Brain microvascular endothelial cell (primary cell): ENCODE measurements around the gene PDE4D.
"Not testable (repeated sequence)": the region's sequence is repeated elsewhere in the genome, so short reads cannot be mapped to it uniquely, and the experiment has no call there.

Experiments used
- DNase-seq: peaks from one replicate; pipeline ENCODE4 v3.0.0-alpha.2; 2020
- H3K27ac ChIP-seq: fragments of 250-450 bp; sonication (Bioruptor Pico); 2 replicates; pipeline ENCODE4 v1.5.1; 2020; ENCODE audit warnings: mild to moderate bottlenecking, moderate library complexity
- H3K27me3 ChIP-seq: fragments of 250-450 bp; sonication (Bioruptor Pico); replicated peaks from 2 replicates; pipeline ENCODE4 v1.5.1; 2020; ENCODE audit warnings: mild to moderate bottlenecking
- H3K36me3 ChIP-seq: fragments of 250-450 bp; sonication (Bioruptor Pico); replicated peaks from 2 replicates; pipeline ENCODE4 v1.5.1; 2020; ENCODE audit warnings: mild to moderate bottlenecking
- H3K4me3 ChIP-seq: 2 replicates; pipeline ENCODE4 v1.5.1; 2011; ENCODE audit warnings: low read depth, mild to moderate bottlenecking, control low read depth, low read length, moderate library complexity
- in situ Hi-C: cut with HindIII; loops from 2 replicates; pipeline ENCODE4 v1.10.0; 2017; ENCODE audit warnings: low sequenced_read_pairs, low pct_ligation_motif_present
- TF ChIP-seq, protein P1 (sequence below): IDR thresholded peaks from 2 replicates; pipeline ENCODE4 v1.5.1; 2011; ENCODE audit warnings: low read depth, mild to moderate bottlenecking, moderate library complexity, low read length, control low read depth, inconsistent platforms; ENCODE audit errors: missing control alignments

The PDE4D gene

GRCh38 chr5:59755476-59755875 is 138.1 kb downstream of the PDE4D start:
- no peaks in the 10 kb centered on the region for H3K36me3 ChIP-seq
- TF ChIP-seq, protein P1, sequence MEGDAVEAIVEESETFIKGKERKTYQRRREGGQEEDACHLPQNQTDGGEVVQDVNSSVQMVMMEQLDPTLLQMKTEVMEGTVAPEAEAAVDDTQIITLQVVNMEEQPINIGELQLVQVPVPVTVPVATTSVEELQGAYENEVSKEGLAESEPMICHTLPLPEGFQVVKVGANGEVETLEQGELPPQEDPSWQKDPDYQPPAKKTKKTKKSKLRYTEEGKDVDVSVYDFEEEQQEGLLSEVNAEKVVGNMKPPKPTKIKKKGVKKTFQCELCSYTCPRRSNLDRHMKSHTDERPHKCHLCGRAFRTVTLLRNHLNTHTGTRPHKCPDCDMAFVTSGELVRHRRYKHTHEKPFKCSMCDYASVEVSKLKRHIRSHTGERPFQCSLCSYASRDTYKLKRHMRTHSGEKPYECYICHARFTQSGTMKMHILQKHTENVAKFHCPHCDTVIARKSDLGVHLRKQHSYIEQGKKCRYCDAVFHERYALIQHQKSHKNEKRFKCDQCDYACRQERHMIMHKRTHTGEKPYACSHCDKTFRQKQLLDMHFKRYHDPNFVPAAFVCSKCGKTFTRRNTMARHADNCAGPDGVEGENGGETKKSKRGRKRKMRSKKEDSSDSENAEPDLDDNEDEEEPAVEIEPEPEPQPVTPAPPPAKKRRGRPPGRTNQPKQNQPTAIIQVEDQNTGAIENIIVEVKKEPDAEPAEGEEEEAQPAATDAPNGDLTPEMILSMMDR: no peak
- H3K4me3 ChIP-seq: no peak overlapping the region
- no peak for DNase-seq
- no peak overlapping the region for H3K27ac ChIP-seq
- H3K27me3 ChIP-seq: no peaks in the 10 kb centered on the region
- in situ Hi-C loops: no loop called here

- Histone ChIP-seq H3K4me3 (no peak overlapping the region), H3K36me3 (no peaks in the 10 kb centered on the region), H3K27ac (no peak overlapping the region), H3K27me3 (no peaks in the 10 kb centered on the region)
- TF ChIP-seq, protein P1: no peak
- in situ Hi-C loops: no loop called here
- DNase-seq: no peak
Measured at GRCh38 chr5:59753599-59753998, 139.9 kb downstream of the PDE4D start.

DNA sequence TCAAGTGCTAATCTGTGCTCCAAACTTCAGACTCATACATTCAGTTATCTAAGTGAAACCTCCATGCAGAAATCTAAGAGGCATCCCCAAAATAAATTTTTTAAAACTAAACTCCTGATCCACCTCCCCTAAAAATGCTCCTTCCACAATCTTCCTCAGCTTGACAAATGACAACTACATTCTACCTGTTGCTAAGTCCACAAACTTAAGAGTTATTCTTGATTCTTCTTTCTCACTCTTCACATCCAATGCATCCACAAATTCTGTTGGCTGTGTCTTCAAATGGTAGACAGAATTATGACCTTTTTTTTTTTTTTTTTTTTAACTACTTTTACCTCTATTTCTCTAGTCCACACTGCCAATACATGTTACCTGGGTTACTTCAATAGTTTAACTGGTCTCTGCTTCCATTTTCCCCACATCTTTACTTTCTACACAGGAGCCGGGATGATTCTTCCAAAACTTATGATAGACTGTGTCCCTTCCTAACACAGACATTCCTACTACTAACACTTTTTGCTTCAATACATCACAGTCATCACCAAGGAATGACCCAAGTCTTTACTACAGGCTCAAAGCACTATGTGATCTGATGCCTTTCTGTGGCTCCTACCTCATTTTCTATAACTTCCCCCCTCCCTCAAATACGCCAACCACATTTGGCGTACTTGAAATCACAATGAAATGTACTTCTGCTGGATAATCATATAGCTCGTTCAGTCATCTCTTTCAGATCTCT is 143.6 kb downstream of the PDE4D start:
- no peak overlapping the region for H3K27ac ChIP-seq
- H3K27me3 ChIP-seq: no peaks in the 10 kb centered on the region
- TF ChIP-seq, protein P1: no peak
- no peak overlapping the region for H3K4me3 ChIP-seq
- H3K36me3 ChIP-seq: no peaks in the 10 kb centered on the region
- no peak for DNase-seq
- in situ Hi-C loops: no loop called here

- H3K27me3 ChIP-seq, DNase-seq, in situ Hi-C loops, H3K36me3 ChIP-seq, H3K27ac ChIP-seq, H3K4me3 ChIP-seq: not testable (repeated sequence)
Measured at GRCh38 chr5:59748036-59748663, 145.4 kb downstream of the PDE4D start.

DNA sequence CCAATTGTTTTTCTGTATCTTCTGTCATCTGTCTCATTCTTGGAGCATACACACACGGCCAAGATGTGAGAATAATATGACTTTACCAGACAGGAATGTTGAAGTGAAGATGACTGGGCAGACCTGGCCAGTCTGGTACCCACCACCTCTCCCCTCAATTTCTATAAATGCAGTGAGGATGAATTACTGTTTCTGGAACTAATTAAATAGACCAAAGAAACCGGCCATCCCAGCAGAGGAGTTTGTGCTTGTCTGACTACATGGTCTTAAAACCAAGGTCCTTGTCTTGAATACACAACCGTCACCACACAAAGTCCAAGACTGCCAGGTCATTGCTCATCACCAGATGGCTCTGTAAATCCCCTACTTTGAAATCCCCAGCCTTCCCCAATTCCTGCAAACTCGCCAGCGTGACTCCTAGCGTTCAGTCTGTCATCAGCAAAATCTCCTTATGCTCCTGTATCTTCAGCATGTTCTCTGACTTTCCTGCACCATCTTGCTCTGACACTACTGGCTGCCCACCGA is 147.2 kb downstream of the PDE4D start:
- peak; percentile 74 for DNase-seq
- in situ Hi-C loops: no loop called here
- Histone ChIP-seq H3K4me3 (no peak overlapping the region), H3K36me3 (no peaks in the 10 kb centered on the region), H3K27me3 (no peaks in the 10 kb centered on the region), H3K27ac (peak overlapping the region; percentile 95)
- TF ChIP-seq, protein P1: peak; percentile 36

DNA sequence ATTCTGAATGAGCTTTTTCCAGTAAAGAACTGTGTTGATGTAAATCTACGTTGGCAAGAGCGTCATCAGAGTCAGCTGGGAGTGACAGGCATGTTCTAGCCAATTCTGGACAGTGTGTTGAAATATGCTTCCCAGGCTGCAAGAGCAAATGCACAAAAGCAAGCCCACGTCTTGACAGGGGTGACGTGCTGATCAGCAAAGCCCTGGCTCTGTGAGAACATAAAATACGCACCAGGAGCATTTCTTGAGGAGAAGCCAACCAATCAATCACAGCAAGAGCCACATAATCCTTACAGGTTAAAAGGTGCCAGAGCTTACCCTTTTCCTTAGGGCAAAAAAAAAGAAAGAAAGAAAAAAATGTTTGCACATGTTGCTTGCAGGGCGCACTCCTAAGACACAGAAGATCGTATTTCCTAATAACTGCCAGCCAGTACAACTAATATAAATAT is 148.1 kb downstream of the PDE4D start:
- in situ Hi-C loops: no loop called here
- TF ChIP-seq, protein P1: no peak
- no peaks in the 10 kb centered on the region for H3K36me3 ChIP-seq
- peak overlapping the region; percentile 95 for H3K27ac ChIP-seq
- H3K4me3 ChIP-seq: no peak overlapping the region
- peak; percentile 91 for DNase-seq
- H3K27me3 ChIP-seq: no peaks in the 10 kb centered on the region
